ENCODE results near the gene ROBO2. TPM values are rescaled to one million over a fixed set of nuclear protein-coding genes. Genes with fewer than 3 reads are reported as not detected.

Gene ROBO2
- total RNA-seq, 4 donors from 2014 or later: 0.20 to 0.41 (median 0.32) TPM; not detected in 1

DNA sequence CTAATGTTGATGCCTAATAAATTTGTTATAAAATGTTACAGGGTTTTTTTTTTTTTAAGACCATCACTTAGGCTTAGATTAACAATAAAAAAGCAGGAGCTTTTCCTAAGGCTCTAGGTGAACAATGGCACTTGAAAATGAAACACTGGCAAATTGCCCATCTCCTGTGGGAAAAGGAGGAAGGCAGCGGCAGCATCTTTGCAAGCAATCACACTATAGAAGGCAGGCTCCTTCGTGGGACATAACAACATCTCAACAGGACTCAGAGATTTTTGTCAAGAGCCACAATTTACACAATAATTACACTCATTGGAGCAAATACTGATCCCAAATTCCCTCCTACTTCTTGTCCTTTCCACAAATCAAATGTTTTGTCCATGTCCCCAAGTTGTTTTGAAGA lies 646.7 kb downstream of the ROBO2 start:
- intact Hi-C loops (cut with DNase I; ENCODE audit: low total_unique reads) (no loop called here), in situ Hi-C loops (cut with MboI; ENCODE audit: low pct_ligation_motif_present in 1 of 4, low pct_unique_long_range_greater_than_20kb in 1 of 4, low sequenced_read_pairs in 3 of 4) (no loop called here)
- H3K27ac ChIP-seq: no peak overlapping the region
- TF ChIP-seq EP300 (IDR thresholded peaks at IDR 0.05; ENCODE audit: low read depth) (no peak), CTCF (IDR thresholded peaks at IDR 0.05) (no peak), POLR2A (IDR thresholded peaks at IDR 0.05) (no peak), POLR2AphosphoS5 (IDR thresholded peaks at IDR 0.05) (no peak)
- 14 to 23% methylated on average over 1 to 2 of the region's 2 CpGs for WGBS, 2 donors (ENCODE audit: low coverage in 1 of 2)
- no peaks in the 10 kb centered on the region for H3K27me3 ChIP-seq
- no peaks in the 10 kb centered on the region for H3K36me3 ChIP-seq
- no peaks in the 10 kb centered on the region for H3K4me1 ChIP-seq
- H3K4me3 ChIP-seq: no peak overlapping the region
- peaks cover 7 to 9% of the 10 kb centered on the region in 2 donors for H3K9me3 ChIP-seq
- no peak for DNase-seq

- Histone ChIP-seq H3K9me3 (peaks cover 2 to 3% of the 10 kb centered on the region in 2 donors), H3K27ac (no peak overlapping the region), H3K36me3 (no peaks in the 10 kb centered on the region), H3K4me1 (no peaks in the 10 kb centered on the region), H3K4me3 (no peak overlapping the region), H3K27me3 (no peaks in the 10 kb centered on the region)
- intact Hi-C loops (cut with DNase I; ENCODE audit: low total_unique reads) (no loop called here), in situ Hi-C loops (cut with MboI; ENCODE audit: low pct_ligation_motif_present in 1 of 4, low pct_unique_long_range_greater_than_20kb in 1 of 4, low sequenced_read_pairs in 3 of 4) (no loop called here)
- WGBS, 2 donors (ENCODE audit: low coverage in 1 of 2): 65 to 78% methylated on average over 3 of the region's 3 CpGs
- TF ChIP-seq CTCF (IDR thresholded peaks at IDR 0.05) (no peak), POLR2A (IDR thresholded peaks at IDR 0.05) (no peak), POLR2AphosphoS5 (IDR thresholded peaks at IDR 0.05) (no peak), EP300 (IDR thresholded peaks at IDR 0.05; ENCODE audit: low read depth) (no peak)
- DNase-seq: no peak
These were observed 647.6 kb downstream of the ROBO2 start for GRCh38 chr3:77687545-77687944.

- DNase-seq: no peak
- 72 to 82% methylated on average over 6 to 7 of the region's 7 CpGs for WGBS, 2 donors (ENCODE audit: low coverage in 1 of 2)
- Histone ChIP-seq H3K4me1 (no peaks in the 10 kb centered on the region), H3K27me3 (no peaks in the 10 kb centered on the region), H3K4me3 (no peak overlapping the region), H3K9me3 (no peaks in the 10 kb centered on the region), H3K27ac (no peak overlapping the region), H3K36me3 (no peaks in the 10 kb centered on the region)
- in situ Hi-C loops (cut with MboI; ENCODE audit: low pct_ligation_motif_present in 1 of 4, low pct_unique_long_range_greater_than_20kb in 1 of 4, low sequenced_read_pairs in 3 of 4) (no loop called here), intact Hi-C loops (cut with DNase I; ENCODE audit: low total_unique reads) (no loop called here)
- TF ChIP-seq POLR2AphosphoS5 (IDR thresholded peaks at IDR 0.05) (no peak), EP300 (IDR thresholded peaks at IDR 0.05; ENCODE audit: low read depth) (no peak), CTCF (IDR thresholded peaks at IDR 0.05) (no peak), POLR2A (IDR thresholded peaks at IDR 0.05) (no peak)
These were observed 650.5 kb downstream of the ROBO2 start for GRCh38 chr3:77690284-77690845.

DNA sequence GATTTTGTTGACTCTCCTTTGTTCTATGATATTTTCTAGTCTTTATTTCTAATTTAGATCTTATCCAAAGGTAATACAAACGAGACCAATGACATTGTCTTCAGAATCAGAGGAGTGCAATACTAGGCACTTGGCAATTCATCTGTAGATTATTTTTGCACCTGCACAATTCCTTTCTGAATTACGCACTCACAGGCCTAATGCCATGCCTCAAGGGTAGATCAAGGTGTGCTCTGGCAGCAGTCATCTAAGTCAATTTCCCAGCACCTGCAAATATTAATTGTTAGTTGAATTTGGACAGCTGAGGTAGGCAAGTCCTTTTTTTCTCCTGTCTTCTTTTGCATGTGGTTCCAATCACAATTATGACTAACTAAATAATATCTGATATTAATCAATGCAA lies 653.2 kb downstream of the ROBO2 start:
- no peaks in the 10 kb centered on the region for H3K36me3 ChIP-seq
- intact Hi-C loops (cut with DNase I; ENCODE audit: low total_unique reads): no loop called here
- H3K27me3 ChIP-seq: no peaks in the 10 kb centered on the region
- in situ Hi-C loops (cut with MboI; ENCODE audit: low pct_ligation_motif_present in 1 of 4, low pct_unique_long_range_greater_than_20kb in 1 of 4, low sequenced_read_pairs in 3 of 4): no loop called here
- no peak overlapping the region for H3K27ac ChIP-seq
- no peaks in the 10 kb centered on the region for H3K4me1 ChIP-seq
- no peaks in the 10 kb centered on the region for H3K9me3 ChIP-seq
- DNase-seq: no peak
- no peak for TF ChIP-seq POLR2A (IDR thresholded peaks at IDR 0.05)
- no peak for TF ChIP-seq CTCF (IDR thresholded peaks at IDR 0.05)
- no peak for TF ChIP-seq POLR2AphosphoS5 (IDR thresholded peaks at IDR 0.05)
- TF ChIP-seq EP300 (IDR thresholded peaks at IDR 0.05; ENCODE audit: low read depth): no peak
- H3K4me3 ChIP-seq: no peak overlapping the region
- 64 to 71% methylated on average over 2 of the region's 2 CpGs for WGBS, 2 donors (ENCODE audit: low coverage in 1 of 2)
